Testis (tissue), 3 donors: Measurements from ENCODE around the gene GPATCH2L. TPM values are rescaled to one million over a fixed set of nuclear protein-coding genes. Genes with fewer than 3 reads are reported as not detected.

Experiments
- DNase-seq: peaks from one replicate; pipeline ENCODE4 v3.0.0-alpha.2; 2019
- H3K27ac ChIP-seq, 2 donors: fragments of 200-600 bp; sonication (generic); one replicate each; pipeline ENCODE4 v1.5.1; 2019
- H3K27me3 ChIP-seq: fragments of 200-600 bp; sonication (generic); one replicate; pipeline ENCODE4 v1.5.1; 2019
- H3K36me3 ChIP-seq: fragments of 200-600 bp; sonication (generic); one replicate; pipeline ENCODE4 v1.5.1; 2017; ENCODE audit warnings: low read depth; ENCODE audit errors: missing control alignments
- H3K4me1 ChIP-seq: fragments of 200-600 bp; sonication (generic); one replicate; pipeline ENCODE4 v1.5.1; 2019
- H3K4me3 ChIP-seq, 2 donors: fragments of 200-600 bp; sonication (generic); one replicate each; pipeline ENCODE4 v1.5.1; 2017 to 2019
- H3K9me3 ChIP-seq: fragments of 200-600 bp; sonication (generic); one replicate; pipeline ENCODE4 v1.5.1; 2017
- CTCF ChIP-seq, 3 experiments: fragments of 450-650 bp in 2 of 3; fragments of 200-600 bp in 1 of 3; sonication (generic) in 1 of 3; IDR thresholded peaks; one replicate each; pipeline ENCODE4 v1.5.1; 2016 to 2019; ENCODE audit warnings: antibody characterized with exemption in 3 of 3, mild to moderate bottlenecking in 2 of 3, moderate library complexity in 1 of 3
- POLR2A ChIP-seq: fragments of 450-650 bp; IDR thresholded peaks from one replicate; pipeline ENCODE4 v1.6.1; 2017; ENCODE audit warnings: antibody characterized with exemption, mild to moderate bottlenecking, moderate library complexity
- WGBS, 2 donors: methylation state at CpG; one replicate each; pipeline ENCODE4 v1.1.5; 2018; 5-methylcytosine and 5-hydroxymethylcytosine counted together
- intact Hi-C: fragments of 100-400 bp; cut with DNase I; formaldehyde crosslinking; loops from one replicate; pipeline ENCODE4 v1.15.1; 2023; ENCODE audit warnings: low total_unique reads
- polyA plus RNA-seq: library from polyadenylated mRNA; stranded (reverse); fragments of 350-450 nt; fragmentation: Illumina TruSeq; extraction: RNeasy Lipid Tissue Mini Kit (QIAGEN cat#74804); gene quantifications from one replicate; pipeline ENCODE4 v1.2.3, GENCODE V29; 2014; ENCODE audit warnings: low read depth, low replicate concordance; ENCODE audit not compliant: insufficient read depth
- total RNA-seq, 2 donors: library from RNA; depleted of rRNA; stranded (reverse); fragments of >200 nt; gene quantifications; one replicate each; pipeline ENCODE4 v1.2.3, GENCODE V29; 2016

The GPATCH2L gene
- total and polyA plus RNA-seq, 3 donors from 2014 or later, result 39.9 to 87.2 (median 74.5) TPM

GRCh38 chr14:76118594-76118993, 33.1 kb upstream of the GPATCH2L start:
- Histone ChIP-seq H3K27me3 (no peaks in the 10 kb centered on the region), H3K4me1 (no peaks in the 10 kb centered on the region), H3K9me3 (no peaks in the 10 kb centered on the region), H3K27ac (no peak overlapping the region), H3K4me3 (no peak overlapping the region), H3K36me3 (no peaks in the 10 kb centered on the region)
- TF ChIP-seq CTCF (IDR thresholded peaks at IDR 0.05) (no peak), POLR2A (no peak)
- no peak for DNase-seq
- intact Hi-C loops, result no loop called here
- 83 to 87% methylated on average over 4 of the region's 4 CpGs for WGBS, 2 donors

- WGBS, 2 donors, result 59 to 68% methylated on average over 4 of the region's 4 CpGs
- DNase-seq, result no peak
These were observed 30.5 kb upstream of the GPATCH2L start for GRCh38 chr14:76121089-76121748.

GRCh38 chr14:76123426-76124225, 28.1 kb upstream of the GPATCH2L start:
- DNase-seq, result no peak
- no peak overlapping the region for H3K4me3 ChIP-seq
- no peaks in the 10 kb centered on the region for H3K4me1 ChIP-seq
- intact Hi-C loops, result no loop called here
- no peaks in the 10 kb centered on the region for H3K9me3 ChIP-seq
- no peak overlapping the region for H3K27ac ChIP-seq
- 82 to 85% methylated on average over 9 to 10 of the region's 10 CpGs for WGBS, 2 donors
- no peaks in the 10 kb centered on the region for H3K36me3 ChIP-seq
- no peaks in the 10 kb centered on the region for H3K27me3 ChIP-seq
- TF ChIP-seq POLR2A (no peak), CTCF (IDR thresholded peaks at IDR 0.05) (no peak)

More at GRCh38 chr14:76121089-76121748, 30.5 kb upstream of the GPATCH2L start:
- H3K4me1 ChIP-seq, result no peaks in the 10 kb centered on the region
- TF ChIP-seq CTCF (IDR thresholded peaks at IDR 0.05), result no peak
- no peaks in the 10 kb centered on the region for H3K27me3 ChIP-seq
- no peaks in the 10 kb centered on the region for H3K9me3 ChIP-seq
- no peak overlapping the region for H3K27ac ChIP-seq
- H3K36me3 ChIP-seq, result no peaks in the 10 kb centered on the region
- H3K4me3 ChIP-seq, result no peak overlapping the region
- intact Hi-C loops, result no loop called here

GRCh38 chr14:76125511-76125910, 26.2 kb upstream of the GPATCH2L start:
- no peak overlapping the region for H3K27ac ChIP-seq
- 56 to 69% methylated on average over 8 of the region's 8 CpGs for WGBS, 2 donors
- H3K27me3 ChIP-seq, result no peaks in the 10 kb centered on the region
- TF ChIP-seq POLR2A, result no peak
- no peak for TF ChIP-seq CTCF (IDR thresholded peaks at IDR 0.05)
- no peak overlapping the region for H3K4me3 ChIP-seq
- H3K4me1 ChIP-seq, result no peaks in the 10 kb centered on the region
- no peaks in the 10 kb centered on the region for H3K36me3 ChIP-seq
- intact Hi-C loops, result no loop called here
- H3K9me3 ChIP-seq, result no peaks in the 10 kb centered on the region
- no peak for DNase-seq
